PC-3 (cell line): ENCODE data around the gene ZNF213. TPM values are rescaled to one million over a fixed set of nuclear protein-coding genes. Genes with fewer than 3 reads are reported as not detected.

ENCODE experiments used
- ATAC-seq: fragments of 200-7000 bp; cut with Tn5 transposase; 2 replicates; pipeline ENCODE4 v1.9.1; 2020; ENCODE audit warnings: mild to moderate bottlenecking, moderate library complexity
- BruUV-seq: library from RNA; stranded (reverse); fragments of 400-500 nt; replicated peaks from 2 replicates; lab custom pipeline; 2021; lab: Mats Ljungman, UMichigan
- CTCF ChIA-PET: fragments of 300-600 bp; sonication (Branson Sonifier 250); formaldehyde crosslinking; loops from one replicate; lab custom pipeline; 2022; ENCODE audit warnings: antibody characterized with exemption; lab: Charles Lee
- POLR2A ChIA-PET: fragments of 300-600 bp; sonication (Branson Sonifier 250); formaldehyde crosslinking; loops from one replicate; lab custom pipeline; 2022; ENCODE audit warnings: antibody characterized with exemption; ENCODE audit not compliant: unreplicated experiment; lab: Charles Lee
- DNase-seq: peaks from one replicate; pipeline ENCODE4 v3.0.0-alpha.2; 2015
- H2AFZ ChIP-seq: fragments of 300-600 bp; sonication (generic); 2 replicates; pipeline ENCODE4 v1.6.0; 2016; ENCODE audit warnings: antibody characterized with exemption, low read length
- H3F3A ChIP-seq: fragments of 300-600 bp; sonication (generic); one replicate; pipeline ENCODE4 v1.6.0; 2017; ENCODE audit warnings: antibody characterized with exemption, low read length, control low read depth, mild to moderate bottlenecking; ENCODE audit not compliant: unreplicated experiment
- H3K27ac ChIP-seq: fragments of 300-600 bp; sonication (generic); 2 replicates; pipeline ENCODE4 v1.5.1; 2016; ENCODE audit warnings: mild to moderate bottlenecking, low read length
- H3K27me3 ChIP-seq: fragments of 300-600 bp; sonication (generic); 2 replicates; pipeline ENCODE4 v1.6.1; 2016; ENCODE audit warnings: low read length, mixed read lengths
- H3K36me3 ChIP-seq: fragments of 300-600 bp; sonication (generic); 2 replicates; pipeline ENCODE4 v1.6.1; 2016; ENCODE audit warnings: low read depth, mixed run types, low read length, mixed read lengths
- H3K4me1 ChIP-seq: fragments of 300-600 bp; sonication (generic); 2 replicates; pipeline ENCODE4 v1.5.1; 2016; ENCODE audit warnings: low read length; ENCODE audit not compliant: insufficient read depth
- H3K4me2 ChIP-seq: fragments of 300-600 bp; sonication (generic); 2 replicates; pipeline ENCODE4 v1.6.0; 2016; ENCODE audit warnings: low read length
- H3K4me3 ChIP-seq: fragments of 300-600 bp; sonication (generic); 2 replicates; pipeline ENCODE4 v1.5.1; 2016; ENCODE audit warnings: mild to moderate bottlenecking, low read length, mixed read lengths
- H3K79me2 ChIP-seq: fragments of 300-600 bp; sonication (generic); 2 replicates; pipeline ENCODE4 v1.6.1; 2017; ENCODE audit warnings: low read length, mixed read lengths
- H3K9ac ChIP-seq: fragments of 300-600 bp; sonication (generic); 2 replicates; pipeline ENCODE4 v1.6.0; 2016; ENCODE audit warnings: mild to moderate bottlenecking, low read length
- H3K9me2 ChIP-seq: fragments of 300-600 bp; sonication (generic); replicated peaks from 2 replicates; pipeline ENCODE4 v1.6.1; 2016; ENCODE audit warnings: mixed run types, low read length, mixed read lengths
- H3K9me3 ChIP-seq: fragments of 300-600 bp; sonication (generic); 2 replicates; pipeline ENCODE4 v1.6.1; 2016; ENCODE audit warnings: low read length, mixed read lengths
- H4K20me1 ChIP-seq: fragments of 300-600 bp; sonication (generic); 2 replicates; pipeline ENCODE4 v1.6.1; 2016; ENCODE audit warnings: low read length, mixed read lengths
- EZH2 ChIP-seq: fragments of 300-600 bp; sonication (generic); IDR thresholded peaks from one replicate; pipeline ENCODE4 v1.6.1; 2017; ENCODE audit warnings: antibody characterized with exemption, mild to moderate bottlenecking, low read length; ENCODE audit not compliant: unreplicated experiment
- EZH2phosphoT487 ChIP-seq: fragments of 300-600 bp; sonication (generic); IDR thresholded peaks from 2 replicates; pipeline ENCODE4 v1.6.1; 2018; ENCODE audit warnings: mild to moderate bottlenecking, antibody characterized with exemption, low read length, borderline replicate concordance
- intact Hi-C: fragments of 100-400 bp; cut with micrococcal nuclease; formaldehyde crosslinking; loops from 2 replicates; pipeline ENCODE4 v1.9.0; 2023
- total RNA-seq: library from RNA; depleted of rRNA; stranded (reverse); fragments of >200 nt; gene quantifications from 2 replicates; pipeline ENCODE4 v1.2.3, GENCODE V29; 2014
- TF ChIP-seq, protein P1 (sequence below): fragments of 300-600 bp; sonication (generic); conservative IDR thresholded peaks from 2 replicates; pipeline ENCODE4 v1.5.1; 2017; ENCODE audit warnings: antibody characterized with exemption, low read depth, mild to moderate bottlenecking, low read length

ZNF213 gene
- total RNA-seq, 1 experiment from 2014 or later, result 3.6 TPM

DNA sequence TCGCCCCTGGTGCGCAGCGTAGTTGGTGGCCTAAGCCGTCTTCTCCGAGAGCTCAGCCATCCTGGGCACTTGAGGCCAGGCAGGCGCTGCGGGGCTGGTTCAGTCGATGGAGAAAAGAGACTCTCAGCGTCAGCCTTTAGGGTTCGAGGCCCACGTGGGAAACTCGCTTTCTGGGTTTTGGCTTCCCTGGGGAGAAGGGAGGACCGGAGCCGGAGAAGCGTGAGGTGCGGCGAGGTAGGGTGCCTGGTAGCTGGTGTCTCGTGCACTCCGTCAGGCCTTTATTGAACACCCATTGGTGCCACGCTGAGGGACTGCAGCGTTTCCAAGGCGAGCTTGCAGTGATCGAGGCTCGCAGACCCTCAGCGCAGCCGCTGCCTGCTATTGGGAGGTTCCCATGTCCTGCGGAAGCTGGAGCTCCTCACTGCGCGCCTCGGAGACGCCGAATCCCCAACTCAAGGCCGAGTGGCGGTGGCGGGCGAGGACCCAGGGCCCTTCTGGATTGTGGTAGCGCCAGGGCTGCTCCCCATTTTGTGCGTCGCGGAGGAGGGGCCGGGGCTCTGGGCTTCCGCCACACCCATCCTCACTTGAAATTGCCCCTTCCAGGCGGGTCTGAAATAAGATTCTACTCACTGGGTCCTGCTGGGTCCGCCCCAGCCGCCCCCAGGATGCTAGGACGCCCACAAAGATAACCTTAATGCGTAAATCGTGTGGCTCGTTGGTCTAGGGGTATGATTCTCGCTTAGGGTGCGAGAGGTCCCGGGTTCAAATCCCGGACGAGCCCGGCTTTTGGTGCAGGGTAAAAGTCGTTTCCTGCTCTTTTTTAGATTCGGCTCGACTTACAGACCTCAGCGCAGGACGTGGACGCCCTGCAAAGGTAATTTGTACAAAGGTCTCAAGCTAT lies 54.3 kb downstream of the ZNF213 start:
- no peak; the same call in 1 of the 2 replicates for ATAC-seq
- no TSS peak for BruUV-seq
- no peak overlapping the region for H3K9ac ChIP-seq

DNA sequence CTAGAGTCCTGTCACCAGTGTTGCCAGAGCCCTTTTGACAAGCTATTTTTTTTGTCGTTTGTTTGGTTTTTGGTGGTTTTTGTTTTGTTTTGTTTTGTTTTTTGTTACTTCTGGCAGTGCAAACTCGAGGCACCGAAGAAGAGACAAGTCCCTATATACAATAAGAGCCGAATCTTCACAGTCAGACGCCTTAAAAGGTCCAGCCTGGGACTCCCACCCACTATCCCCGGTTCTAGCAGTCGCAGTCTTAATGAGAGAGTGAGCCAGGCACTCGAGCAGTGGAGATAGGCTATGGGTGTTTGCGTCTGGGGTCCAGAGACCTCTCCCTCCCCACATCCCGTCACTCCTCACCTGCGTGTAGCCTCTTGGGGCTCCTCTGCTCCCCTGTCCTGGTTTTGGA lies 55.0 kb downstream of the ZNF213 start:
- intact Hi-C loops, result no loop called here
- Histone ChIP-seq H4K20me1 (no peaks in the 10 kb centered on the region), H3K4me3 (no peak overlapping the region), H2AFZ (no peak overlapping the region), H3K36me3 (no peaks in the 10 kb centered on the region), H3K4me2 (no peak overlapping the region), H3K9ac (no peak overlapping the region), H3K4me1 (no peaks in the 10 kb centered on the region), H3K9me3 (no peaks in the 10 kb centered on the region), H3K9me2 (no peaks in the 10 kb centered on the region), H3K79me2 (no peaks in the 10 kb centered on the region), H3K27me3 (no peaks in the 10 kb centered on the region), H3K27ac (no peak overlapping the region), H3F3A (no peaks in the 10 kb centered on the region)
- ChIA-PET CTCF (no interaction called here), POLR2A (no interaction called here)
- no TSS peak for BruUV-seq
- DNase-seq (no peak), ATAC-seq (no peak)
- TF ChIP-seq EZH2phosphoT487, result no peak
- TF ChIP-seq, protein P1, sequence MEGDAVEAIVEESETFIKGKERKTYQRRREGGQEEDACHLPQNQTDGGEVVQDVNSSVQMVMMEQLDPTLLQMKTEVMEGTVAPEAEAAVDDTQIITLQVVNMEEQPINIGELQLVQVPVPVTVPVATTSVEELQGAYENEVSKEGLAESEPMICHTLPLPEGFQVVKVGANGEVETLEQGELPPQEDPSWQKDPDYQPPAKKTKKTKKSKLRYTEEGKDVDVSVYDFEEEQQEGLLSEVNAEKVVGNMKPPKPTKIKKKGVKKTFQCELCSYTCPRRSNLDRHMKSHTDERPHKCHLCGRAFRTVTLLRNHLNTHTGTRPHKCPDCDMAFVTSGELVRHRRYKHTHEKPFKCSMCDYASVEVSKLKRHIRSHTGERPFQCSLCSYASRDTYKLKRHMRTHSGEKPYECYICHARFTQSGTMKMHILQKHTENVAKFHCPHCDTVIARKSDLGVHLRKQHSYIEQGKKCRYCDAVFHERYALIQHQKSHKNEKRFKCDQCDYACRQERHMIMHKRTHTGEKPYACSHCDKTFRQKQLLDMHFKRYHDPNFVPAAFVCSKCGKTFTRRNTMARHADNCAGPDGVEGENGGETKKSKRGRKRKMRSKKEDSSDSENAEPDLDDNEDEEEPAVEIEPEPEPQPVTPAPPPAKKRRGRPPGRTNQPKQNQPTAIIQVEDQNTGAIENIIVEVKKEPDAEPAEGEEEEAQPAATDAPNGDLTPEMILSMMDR, result no peak
- no peak for TF ChIP-seq EZH2

More for the DNA sequence above, 54.3 kb downstream of the ZNF213 start:
- Histone ChIP-seq H3K27me3 (no peaks in the 10 kb centered on the region), H4K20me1 (no peaks in the 10 kb centered on the region), H3K79me2 (no peaks in the 10 kb centered on the region), H3K36me3 (no peaks in the 10 kb centered on the region), H3K4me3 (no peak overlapping the region), H3K27ac (no peak overlapping the region), H3K9me2 (no peaks in the 10 kb centered on the region), H3K9me3 (no peaks in the 10 kb centered on the region), H3F3A (no peaks in the 10 kb centered on the region), H2AFZ (no peak overlapping the region), H3K4me2 (no peak overlapping the region), H3K4me1 (no peaks in the 10 kb centered on the region)
- CTCF ChIA-PET, result no interaction called here
- TF ChIP-seq EZH2phosphoT487 (no peak), EZH2 (no peak)
- TF ChIP-seq, protein P1, result no peak
- peak; percentile 27 for DNase-seq
- intact Hi-C loops, result no loop called here
- POLR2A ChIA-PET, result no interaction called here

DNA sequence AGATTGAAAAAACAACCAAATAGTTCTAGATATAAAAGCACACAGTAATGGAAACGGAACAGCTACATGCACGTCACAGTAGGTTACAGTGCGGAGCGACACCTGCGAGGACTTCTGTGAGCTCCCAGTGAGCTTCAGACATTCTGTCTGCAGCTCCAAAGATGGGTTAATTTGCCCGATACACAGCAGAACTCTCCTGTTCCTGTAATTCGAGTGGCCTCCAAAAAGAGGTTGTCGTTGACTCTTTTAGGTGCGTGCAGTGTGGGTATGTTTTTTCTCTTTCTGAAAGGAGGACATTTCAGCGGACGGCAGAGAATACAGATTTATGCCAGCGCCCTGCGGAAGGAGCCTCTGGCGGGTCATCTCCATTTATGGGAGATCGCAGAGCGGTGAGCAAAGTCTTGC lies 56.1 kb downstream of the ZNF213 start:
- TF ChIP-seq EZH2phosphoT487, result no peak
- no peak for TF ChIP-seq EZH2
- TF ChIP-seq, protein P1, result no peak
- H3K9me2 ChIP-seq, result no peaks in the 10 kb centered on the region
- no peak overlapping the region for H2AFZ ChIP-seq
- BruUV-seq, result no TSS peak
- no peak overlapping the region for H3K4me2 ChIP-seq
- intact Hi-C loops, result no loop called here
- H3K4me1 ChIP-seq, result no peaks in the 10 kb centered on the region
- H3K9me3 ChIP-seq, result no peaks in the 10 kb centered on the region
- H3K79me2 ChIP-seq, result no peaks in the 10 kb centered on the region
- no peaks in the 10 kb centered on the region for H4K20me1 ChIP-seq
- ATAC-seq (no peak), DNase-seq (no peak)
- H3K4me3 ChIP-seq, result no peak overlapping the region
- ChIA-PET POLR2A (no interaction called here), CTCF (no interaction called here)
- no peaks in the 10 kb centered on the region for H3F3A ChIP-seq
- no peak overlapping the region for H3K27ac ChIP-seq
- no peak overlapping the region for H3K9ac ChIP-seq
- H3K36me3 ChIP-seq, result no peaks in the 10 kb centered on the region
- H3K27me3 ChIP-seq, result no peaks in the 10 kb centered on the region
